Peyer's patch (tissue), 4 donors: ENCODE data around the gene CALML3.

ENCODE experiments used
- CTCF ChIP-seq, 6 experiments: fragments of 450-650 bp in 4 of 6; fragments of 200-600 bp in 2 of 6; sonication (generic) in 1 of 6; IDR thresholded peaks; one replicate each; pipeline ENCODE4 v1.5.1; 2017 to 2019; ENCODE audit warnings: antibody characterized with exemption in 6 of 6, mild to moderate bottlenecking in 3 of 6, moderate library complexity in 1 of 6
- POLR2A ChIP-seq, 2 donors: fragments of 450-650 bp; IDR thresholded peaks; one replicate each; pipeline ENCODE4 v1.5.1; 2017; ENCODE audit warnings: antibody characterized with exemption in 2 of 2, mild to moderate bottlenecking in 2 of 2, moderate library complexity in 2 of 2

DNA sequence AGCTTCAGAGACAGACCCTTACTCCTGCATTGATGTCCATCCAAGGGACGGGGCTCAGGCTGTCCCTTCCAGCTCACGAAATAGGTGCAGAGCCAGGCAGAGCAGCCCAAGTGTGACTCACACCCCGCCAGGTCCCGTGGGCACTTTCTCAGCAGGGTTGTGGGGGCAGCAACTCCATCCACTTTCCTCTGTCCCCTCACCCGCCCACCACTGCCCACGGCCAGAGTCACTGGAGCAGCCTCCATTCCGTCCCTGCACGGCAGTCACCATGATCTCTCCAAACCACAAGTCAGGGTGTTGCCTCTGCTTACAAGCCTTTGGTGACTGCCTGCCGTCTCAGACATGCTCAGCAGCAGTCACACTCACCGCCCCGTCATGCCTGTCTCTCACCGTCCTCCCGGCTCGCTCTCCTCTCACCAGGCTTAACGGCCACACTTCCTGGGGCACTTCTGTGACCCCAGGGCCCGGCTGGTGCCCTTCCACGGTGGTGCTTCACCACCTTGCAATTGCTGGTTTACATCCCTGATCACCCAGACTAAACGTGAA, 39.3 kb downstream of the CALML3 start:
- TF ChIP-seq CTCF (IDR thresholded peaks at IDR 0.05): no peak
- TF ChIP-seq POLR2A (IDR thresholded peaks at IDR 0.05): no peak
